OCI-LY1 (cell line): Measurements from ENCODE around the gene LCN1.

Source experiments
- CTCF ChIP-seq: fragments of 200-600 bp; sonication (generic), shearing (Covaris generic); IDR thresholded peaks from 2 replicates; pipeline ENCODE4 v1.5.1; 2017; ENCODE audit warnings: mild to moderate bottlenecking, antibody characterized with exemption, low read length, moderate library complexity, mixed read lengths
- EZH2 ChIP-seq: fragments of 200-600 bp; sonication (generic), shearing (Covaris generic); IDR thresholded peaks from 2 replicates; pipeline ENCODE4 v1.8.0; 2017; ENCODE audit warnings: borderline replicate concordance, mixed run types, mild to moderate bottlenecking, antibody characterized with exemption, low read length, moderate library complexity, mixed read lengths

- no peak for TF ChIP-seq CTCF
- TF ChIP-seq EZH2: no peak
These were observed 53.1 kb downstream of the LCN1 start for GRCh38 chr9:135574331-135574730.
